Coronary artery (tissue), 2 donors: ENCODE results near the gene GOLGA6L10.

Experiments used
- DNase-seq: peaks from one replicate; pipeline ENCODE4 v3.0.0-alpha.2; 2017; ENCODE audit warnings: low spot score
- H3K27ac ChIP-seq, 2 donors: fragments of 200-600 bp; sonication (generic); one replicate each; pipeline ENCODE4 v1.5.1; 2016 to 2019
- H3K4me3 ChIP-seq: fragments of 200-600 bp; sonication (generic); 2 replicates; pipeline ENCODE4 v1.5.1; 2016; ENCODE audit warnings: mild to moderate bottlenecking, moderate library complexity
- CTCF ChIP-seq: fragments of 200-600 bp; sonication (generic); IDR thresholded peaks from one replicate; pipeline ENCODE4 v1.5.1; 2019; ENCODE audit warnings: antibody characterized with exemption

The GOLGA6L10 gene

GRCh38 chr15:82309802-82310201 is 39.5 kb downstream of the GOLGA6L10 start:
- TF ChIP-seq CTCF: no peak
- no peak overlapping the region for H3K27ac ChIP-seq
- no peak for DNase-seq
- no peak overlapping the region for H3K4me3 ChIP-seq

DNA sequence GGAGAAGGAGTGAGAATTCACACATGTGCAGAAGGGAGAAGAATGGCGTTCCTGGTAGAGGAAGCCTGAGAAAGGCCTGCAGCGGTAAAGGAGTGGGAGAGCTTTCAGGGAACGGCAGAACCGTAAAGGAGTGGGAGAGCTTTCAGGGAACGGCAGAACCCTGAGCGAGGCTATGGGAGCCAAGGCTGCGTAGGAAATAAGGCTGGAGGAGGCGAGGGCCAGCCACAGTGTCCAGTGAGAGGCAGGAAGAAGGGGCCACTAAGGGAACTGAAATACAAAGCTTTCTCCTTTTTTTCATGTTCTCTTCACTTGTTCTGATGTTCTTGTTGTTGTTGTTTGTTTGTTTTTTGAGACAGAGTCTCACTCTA is 41.6 kb downstream of the GOLGA6L10 start:
- H3K4me3 ChIP-seq: no peak overlapping the region
- no peak overlapping the region for H3K27ac ChIP-seq
- no peak for TF ChIP-seq CTCF
- no peak for DNase-seq

- no peak overlapping the region for H3K4me3 ChIP-seq
- TF ChIP-seq CTCF: no peak
- DNase-seq: no peak
- H3K27ac ChIP-seq: no peak overlapping the region
These were observed 42.2 kb downstream of the GOLGA6L10 start for GRCh38 chr15:82306791-82307713.

DNA sequence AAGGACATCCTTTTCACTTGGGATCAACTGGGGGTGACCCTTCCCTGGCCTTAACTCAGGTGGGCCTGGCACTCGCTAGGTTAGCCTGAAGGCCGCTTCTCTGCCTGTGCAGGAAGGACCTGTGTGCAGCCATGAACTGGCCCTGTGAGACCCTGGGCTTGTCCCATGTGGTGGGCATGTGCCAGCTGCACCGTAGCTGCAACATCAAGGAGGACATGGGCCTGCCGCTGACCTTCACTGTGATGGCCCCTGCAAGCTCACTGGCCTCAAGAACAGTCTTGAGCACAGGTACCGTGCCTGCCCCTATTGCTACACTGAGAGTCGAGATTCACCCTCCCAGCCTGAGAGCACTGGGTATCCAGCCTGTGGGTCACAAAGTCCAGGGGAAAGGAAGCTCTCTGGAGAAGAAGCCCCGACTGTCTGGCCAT is 43.6 kb downstream of the GOLGA6L10 start:
- no peak overlapping the region for H3K4me3 ChIP-seq
- DNase-seq: no peak
- H3K27ac ChIP-seq: no peak overlapping the region
- no peak for TF ChIP-seq CTCF

DNA sequence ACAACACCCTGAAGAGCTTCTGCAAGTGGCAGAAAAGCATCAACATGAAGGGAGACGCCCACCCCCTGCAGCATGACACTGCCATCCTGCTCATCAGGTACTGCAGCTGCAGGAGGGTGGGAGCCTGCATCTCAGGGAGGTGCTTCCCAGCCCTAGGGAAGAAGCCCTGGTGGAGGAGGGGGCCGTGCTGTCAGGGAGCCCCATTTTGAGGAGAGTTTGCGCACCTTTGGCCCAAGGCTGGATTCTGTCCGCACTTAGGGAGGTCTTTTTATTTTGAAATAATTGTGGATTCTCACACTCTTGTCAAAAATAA is 44.5 kb downstream of the GOLGA6L10 start:
- no peak for TF ChIP-seq CTCF
- Histone ChIP-seq H3K27ac (no peak overlapping the region), H3K4me3 (no peak overlapping the region)
- no peak for DNase-seq

DNA sequence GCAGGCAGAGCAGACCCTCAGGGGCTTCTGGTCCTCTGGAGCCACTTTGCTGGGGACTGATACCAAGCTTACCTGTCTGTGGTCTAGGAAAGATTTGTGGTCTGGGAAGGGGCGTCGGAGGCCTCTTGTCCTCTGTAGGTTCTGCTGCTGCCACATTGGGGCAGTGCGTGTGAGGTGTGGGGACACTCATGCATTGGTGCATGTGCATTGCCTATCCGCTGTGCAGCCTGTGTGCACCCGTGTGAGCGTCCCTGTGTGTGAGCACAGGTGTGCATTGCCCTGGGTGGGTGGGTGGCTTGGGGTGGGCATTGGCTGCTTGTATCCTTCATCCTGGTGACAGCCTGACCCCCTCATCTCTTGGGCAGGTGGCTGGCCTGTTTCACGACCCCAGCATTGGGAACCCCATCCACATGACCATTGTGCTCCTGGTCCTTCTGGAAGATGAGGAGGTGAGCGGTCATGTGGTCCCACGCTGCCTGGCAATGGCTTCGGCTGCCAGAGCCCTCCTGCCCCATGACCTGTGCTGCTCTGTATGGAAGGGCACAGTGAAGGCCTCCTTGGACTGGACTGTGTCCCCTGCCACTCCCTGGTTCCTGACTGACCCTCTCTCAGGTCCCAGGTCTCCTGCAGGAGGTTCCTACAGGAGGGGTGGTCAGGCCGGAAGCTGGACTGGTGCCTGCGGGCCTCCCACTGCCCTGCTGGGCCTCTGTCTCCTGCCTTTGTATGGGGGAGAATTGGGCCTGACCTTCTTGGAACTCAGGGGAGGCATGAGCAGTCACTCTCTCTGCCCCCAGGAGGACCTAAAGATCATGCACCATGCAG is 45.1 kb downstream of the GOLGA6L10 start:
- no peak for TF ChIP-seq CTCF
- Histone ChIP-seq H3K4me3 (no peak overlapping the region), H3K27ac (no peak overlapping the region)
- no peak for DNase-seq
